HG03025 (cell line): ENCODE measurements around the gene FCN1.
"Not testable (repeated sequence)": the region's sequence is repeated elsewhere in the genome, so short reads cannot be mapped to it uniquely, and the experiment has no call there.

Experiments
- ATAC-seq: cut with Tn5 transposase; IDR thresholded peaks from one replicate; pipeline ENCODE4 v1.9.1; 2021; ENCODE audit warnings: mild to moderate bottlenecking, moderate library complexity; ENCODE audit not compliant: unreplicated experiment, low FRiP score

Gene FCN1

GRCh38 chr9:134861595-134862334 lies 55.9 kb downstream of the FCN1 start:
- ATAC-seq, result no peak

DNA sequence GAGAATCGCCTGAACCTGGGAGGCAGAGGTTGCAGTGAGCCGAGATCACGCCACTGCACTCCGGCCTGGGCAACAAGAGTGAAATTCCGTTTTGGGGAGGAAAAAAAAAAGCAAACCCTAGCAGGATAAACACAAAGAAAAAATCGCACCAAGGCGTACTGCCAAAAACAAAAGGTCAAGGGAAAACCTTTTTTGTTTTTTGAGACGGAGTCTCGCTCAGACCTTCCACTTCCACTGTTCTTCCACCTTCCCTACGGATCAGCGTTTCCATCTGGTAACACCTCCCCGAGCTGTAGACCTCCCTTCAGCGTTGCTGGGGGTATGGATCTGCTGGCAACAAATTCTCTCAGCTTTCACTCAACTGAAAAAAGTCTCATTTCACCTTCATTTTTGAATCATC lies 57.2 kb downstream of the FCN1 start:
- no peak for ATAC-seq

DNA sequence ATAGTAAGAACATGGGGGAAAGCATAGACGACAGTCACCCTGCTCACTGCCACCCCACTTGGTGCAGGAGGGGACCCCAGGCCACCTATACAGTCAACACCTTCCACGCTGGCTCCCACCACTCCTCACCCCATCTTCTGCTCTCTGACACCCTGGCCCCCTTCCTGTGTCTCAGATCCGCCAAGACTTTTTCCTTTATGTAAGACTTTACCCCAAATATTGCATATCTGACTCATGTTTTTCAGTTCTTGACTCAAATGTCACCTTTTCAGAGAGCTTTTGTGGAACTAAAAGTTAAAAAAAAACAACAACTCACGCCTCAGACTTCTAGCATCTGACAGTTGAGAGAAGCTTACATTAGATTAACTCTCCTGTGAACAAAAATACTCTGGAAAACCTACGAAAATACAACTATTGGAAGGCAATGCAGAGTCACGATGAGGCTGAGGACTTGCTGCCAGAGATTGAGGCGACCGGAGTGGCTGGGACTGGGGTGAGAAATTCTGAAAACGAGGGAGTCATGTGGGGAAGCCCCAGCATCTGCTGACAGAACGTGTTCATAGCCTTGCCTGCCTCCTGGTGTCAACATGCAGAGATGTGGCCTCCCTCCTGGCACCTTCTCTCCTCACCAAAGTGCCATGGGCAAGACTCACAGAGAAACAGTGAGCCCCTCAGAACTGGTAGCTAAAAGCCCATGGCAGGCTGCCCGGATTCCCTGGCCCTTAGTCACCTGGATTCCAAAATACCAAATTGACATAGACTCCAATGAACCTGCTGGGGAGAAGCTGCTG lies 59.5 kb downstream of the FCN1 start:
- ATAC-seq, result peak; percentile 61

- not testable (repeated sequence) for ATAC-seq
Measured at GRCh38 chr9:134857451-134857850, 60.3 kb downstream of the FCN1 start.

DNA sequence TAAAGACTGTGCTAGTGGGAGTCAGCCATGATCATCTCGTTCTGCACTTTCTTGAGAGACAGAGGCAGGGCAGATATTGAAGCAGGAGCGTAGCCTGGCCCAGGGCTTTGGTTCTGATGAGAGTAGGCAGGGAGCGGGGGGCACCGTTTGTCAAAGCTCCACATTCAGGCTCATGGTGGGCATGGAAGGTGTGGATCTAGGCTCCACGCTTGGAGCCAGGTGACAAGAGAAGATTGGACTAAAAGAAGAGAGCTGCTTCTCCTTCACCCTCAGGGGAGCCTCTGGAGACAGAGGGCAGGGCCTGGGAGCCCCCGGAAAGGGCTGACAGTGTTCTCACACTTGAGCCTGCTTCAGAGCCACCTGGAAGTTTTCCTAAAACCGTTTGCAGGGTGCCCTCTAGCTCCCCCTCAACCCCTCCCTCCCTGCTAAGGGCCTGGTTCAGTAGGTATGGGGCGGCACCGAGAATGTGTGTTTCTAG lies 61.8 kb downstream of the FCN1 start:
- ATAC-seq, result no peak
